Omental fat pad (tissue), 4 donors: ENCODE results near the gene SLMAP. TPM values are rescaled to one million over a fixed set of nuclear protein-coding genes. Genes with fewer than 3 reads are reported as not detected.
A peak's percentile ranks its signal among the peaks of the same experiment; 100 is the strongest.

ENCODE experiments used
- ATAC-seq: fragments of 150-250 bp; one replicate; pipeline ENCODE4 v1.9.1; 2016; ENCODE audit warnings: mild to moderate bottlenecking, moderate library complexity; ENCODE audit not compliant: low FRiP score
- DNase-seq: peaks from one replicate; pipeline ENCODE4 v3.0.0-alpha.2; 2019; ENCODE audit warnings: low spot score
- CTCF ChIP-seq, 3 donors: fragments of 450-650 bp; IDR thresholded peaks; one replicate each; pipeline ENCODE4 v1.5.1; 2016 to 2017; ENCODE audit warnings: antibody characterized with exemption in 3 of 3, mild to moderate bottlenecking in 3 of 3, moderate library complexity in 2 of 3
- total RNA-seq, 4 donors: library from RNA; depleted of rRNA; stranded (reverse); fragments of >200 nt; gene quantifications; one replicate each; pipeline ENCODE4 v1.1.0, GENCODE V29; 2016

SLMAP gene
- total RNA-seq, 4 donors from 2014 or later: 42.7 to 72.7 (median 47.1) TPM

- no peak for ATAC-seq
- DNase-seq: no peak
- no peak for TF ChIP-seq CTCF (IDR thresholded peaks at IDR 0.05)
Measured at GRCh38 chr3:57749542-57749941, 6.6 kb upstream of the SLMAP start.

- TF ChIP-seq CTCF (IDR thresholded peaks at IDR 0.05): no peak
- DNase-seq (no peak), ATAC-seq (no peak)
Measured at GRCh38 chr3:57752307-57752706, 3.8 kb upstream of the SLMAP start.

GRCh38 chr3:57753016-57753415 lies 3.1 kb upstream of the SLMAP start:
- ATAC-seq: no peak
- DNase-seq: no peak
- no peak for TF ChIP-seq CTCF (IDR thresholded peaks at IDR 0.05)

GRCh38 chr3:57755368-57755675 lies 787 bp upstream of the SLMAP start:
- no peak for TF ChIP-seq CTCF (IDR thresholded peaks at IDR 0.05)
- ATAC-seq (no peak), DNase-seq (no peak)

GRCh38 chr3:57756528-57757401 lies 656 bp downstream of the SLMAP start:
- peak; percentile 26 for ATAC-seq
- DNase-seq: no peak
- no peak for TF ChIP-seq CTCF (IDR thresholded peaks at IDR 0.05)

- no peak for ATAC-seq
- no peak for TF ChIP-seq CTCF (IDR thresholded peaks at IDR 0.05)
Measured at GRCh38 chr3:57757642-57758297, 1.7 kb downstream of the SLMAP start.

GRCh38 chr3:57758686-57759085 lies 2.6 kb downstream of the SLMAP start:
- DNase-seq (no peak), ATAC-seq (no peak)
- TF ChIP-seq CTCF (IDR thresholded peaks at IDR 0.05): no peak

More at GRCh38 chr3:57757642-57758297, 1.7 kb downstream of the SLMAP start:
- DNase-seq: no peak
